ENCODE measurements around the gene E2F4.

DNA sequence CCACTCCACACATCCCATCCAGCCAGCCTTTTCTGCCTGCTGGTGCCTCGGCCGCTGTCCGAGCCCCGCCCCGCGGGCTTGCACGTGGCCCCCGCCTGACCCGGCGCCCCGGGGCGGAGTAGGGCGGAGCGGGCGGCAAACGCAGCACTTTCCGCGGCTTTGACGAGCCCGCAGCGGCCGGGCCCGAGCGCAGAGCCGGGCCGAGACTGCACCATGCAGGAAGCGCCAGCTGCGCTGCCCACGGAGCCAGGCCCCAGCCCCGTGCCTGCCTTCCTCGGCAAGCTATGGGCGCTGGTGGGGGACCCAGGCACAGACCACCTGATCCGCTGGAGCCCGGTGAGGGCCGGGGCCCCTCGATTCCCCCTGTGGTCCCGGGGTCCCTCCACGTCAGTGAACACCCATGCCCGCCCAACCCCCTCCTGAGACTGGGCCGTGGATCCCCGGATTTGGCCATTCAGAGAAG is 27.3 kb upstream of the E2F4 start, which contains the start of gene HSF4:
- TF ChIP-seq, protein P1, sequence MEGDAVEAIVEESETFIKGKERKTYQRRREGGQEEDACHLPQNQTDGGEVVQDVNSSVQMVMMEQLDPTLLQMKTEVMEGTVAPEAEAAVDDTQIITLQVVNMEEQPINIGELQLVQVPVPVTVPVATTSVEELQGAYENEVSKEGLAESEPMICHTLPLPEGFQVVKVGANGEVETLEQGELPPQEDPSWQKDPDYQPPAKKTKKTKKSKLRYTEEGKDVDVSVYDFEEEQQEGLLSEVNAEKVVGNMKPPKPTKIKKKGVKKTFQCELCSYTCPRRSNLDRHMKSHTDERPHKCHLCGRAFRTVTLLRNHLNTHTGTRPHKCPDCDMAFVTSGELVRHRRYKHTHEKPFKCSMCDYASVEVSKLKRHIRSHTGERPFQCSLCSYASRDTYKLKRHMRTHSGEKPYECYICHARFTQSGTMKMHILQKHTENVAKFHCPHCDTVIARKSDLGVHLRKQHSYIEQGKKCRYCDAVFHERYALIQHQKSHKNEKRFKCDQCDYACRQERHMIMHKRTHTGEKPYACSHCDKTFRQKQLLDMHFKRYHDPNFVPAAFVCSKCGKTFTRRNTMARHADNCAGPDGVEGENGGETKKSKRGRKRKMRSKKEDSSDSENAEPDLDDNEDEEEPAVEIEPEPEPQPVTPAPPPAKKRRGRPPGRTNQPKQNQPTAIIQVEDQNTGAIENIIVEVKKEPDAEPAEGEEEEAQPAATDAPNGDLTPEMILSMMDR (IDR thresholded peaks at IDR 0.05), result no peak
- peak; percentile 7 for TF ChIP-seq EZH2 (IDR thresholded peaks at IDR 0.05; ENCODE audit: borderline replicate concordance, insufficient read depth, low read depth, low read length, poor library complexity, severe bottlenecking)
